ENCODE data around the gene GPR143.

DNA sequence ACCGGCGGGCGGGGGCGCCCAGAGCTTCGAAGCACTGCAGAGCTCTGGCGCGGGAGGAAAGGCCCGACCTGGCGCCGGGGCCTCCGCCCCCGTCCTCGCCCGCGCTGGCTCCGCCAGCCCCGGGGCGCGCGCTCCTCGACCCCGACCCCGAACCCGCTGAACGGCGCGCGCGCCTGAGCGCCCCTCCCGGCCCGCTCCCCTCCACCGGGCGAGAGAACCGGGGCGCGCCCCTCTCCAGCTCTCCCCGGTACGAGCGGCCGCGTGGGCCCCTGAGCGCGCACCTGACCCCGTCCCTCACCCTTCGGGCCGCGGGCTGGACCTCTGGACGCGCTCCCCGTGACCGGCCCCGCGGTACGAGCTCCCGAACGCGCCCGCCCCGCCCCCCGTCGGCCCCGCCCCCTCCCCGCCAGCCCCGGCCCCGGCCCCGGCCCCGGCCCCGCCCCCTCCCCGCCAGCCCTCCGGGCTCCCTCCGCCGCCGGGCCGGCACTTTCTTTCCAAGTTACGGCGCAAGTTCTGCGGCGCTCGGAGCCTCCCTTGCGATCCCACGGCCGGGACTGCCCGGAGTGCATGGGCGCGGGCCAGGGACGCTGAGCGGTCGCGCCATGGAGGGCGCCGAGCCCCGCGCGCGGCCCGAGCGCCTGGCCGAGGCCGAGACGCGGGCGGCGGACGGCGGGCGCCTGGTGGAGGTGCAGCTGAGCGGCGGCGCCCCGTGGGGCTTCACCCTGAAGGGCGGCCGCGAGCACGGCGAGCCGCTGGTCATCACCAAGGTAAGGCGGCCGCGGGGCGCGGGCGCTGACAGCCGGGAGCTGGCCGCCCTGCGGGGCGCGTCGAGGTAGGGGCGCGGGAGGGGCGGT lies 20.5 kb upstream of the GPR143 start, which contains the start of gene SHROOM2:
- TF ChIP-seq ZNF138 (tag by site-specific recombination; IDR thresholded peaks at IDR 0.05; ENCODE audit: borderline replicate concordance) (no peak), ZNF335 (tag by site-specific recombination; conservative IDR thresholded peaks at IDR 0.05) (no peak)

Data from HEK293 (cell line).